HG03571 (cell line): Measurements from ENCODE around the gene TAC3.
"Not testable (repeated sequence)": the region's sequence is repeated elsewhere in the genome, so short reads cannot be mapped to it uniquely, and the experiment has no call there.

ENCODE experiments used
- ATAC-seq: cut with Tn5 transposase; IDR thresholded peaks from one replicate; pipeline ENCODE4 v1.9.1; 2021; ENCODE audit not compliant: unreplicated experiment

Gene TAC3

DNA sequence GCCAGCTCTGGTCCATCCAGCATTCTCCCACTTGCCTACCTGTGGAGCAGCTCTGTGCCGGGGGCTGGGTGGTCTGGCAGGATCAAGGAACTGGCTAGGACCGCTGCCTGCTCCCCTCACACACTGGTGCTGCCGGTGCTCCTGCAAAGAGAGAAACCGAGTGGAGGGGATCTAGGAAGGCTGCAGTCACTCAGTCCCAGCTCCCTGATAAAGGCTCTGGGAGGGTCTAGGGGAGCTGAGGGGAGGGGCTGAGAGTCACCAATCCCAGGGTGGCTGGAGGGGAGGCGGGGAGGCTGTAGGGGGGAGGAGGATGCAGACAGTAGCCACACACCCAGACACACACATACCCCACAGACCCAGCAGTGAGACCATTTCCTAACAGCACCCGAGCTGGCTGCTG, at the start of gene TAC3:
TSS of gene TAC3 (minus strand) at position 182 of the 400 bp plus-strand sequence. CDS start 732 bp downstream, outside the sequence.
- no peak for ATAC-seq

DNA sequence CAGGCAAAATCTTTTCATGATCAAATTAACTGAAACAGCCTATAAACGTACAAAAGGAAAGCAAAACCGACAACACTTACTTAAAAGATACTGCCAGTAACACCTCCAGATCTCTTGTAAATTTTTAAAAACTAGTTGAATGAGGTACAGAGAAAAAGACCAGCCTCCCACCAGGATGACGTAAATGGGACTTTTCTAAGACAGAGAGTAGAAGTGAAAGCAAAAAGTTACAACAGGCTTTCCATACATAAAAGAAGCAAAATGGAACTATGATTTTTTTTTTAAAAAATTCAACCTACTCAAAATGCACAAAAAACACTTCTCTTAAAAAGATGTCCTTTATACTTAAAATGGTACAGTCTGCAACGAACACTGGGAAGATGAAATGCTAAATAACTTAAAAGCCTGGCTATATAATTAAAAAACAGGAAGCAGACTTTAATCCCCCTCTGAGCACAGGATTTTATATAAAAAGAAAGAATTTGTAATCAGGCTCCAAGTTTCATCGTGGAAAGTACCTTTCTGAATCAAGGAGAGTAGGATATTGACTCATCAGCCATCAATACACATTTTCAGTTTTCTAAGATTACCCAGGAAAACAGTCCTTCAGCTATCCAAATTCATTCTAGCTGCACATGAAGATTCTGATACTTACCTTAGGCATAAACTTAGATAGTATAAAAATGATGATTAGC, 47.8 kb upstream of the TAC3 start:
- peak; percentile 67 for ATAC-seq

DNA sequence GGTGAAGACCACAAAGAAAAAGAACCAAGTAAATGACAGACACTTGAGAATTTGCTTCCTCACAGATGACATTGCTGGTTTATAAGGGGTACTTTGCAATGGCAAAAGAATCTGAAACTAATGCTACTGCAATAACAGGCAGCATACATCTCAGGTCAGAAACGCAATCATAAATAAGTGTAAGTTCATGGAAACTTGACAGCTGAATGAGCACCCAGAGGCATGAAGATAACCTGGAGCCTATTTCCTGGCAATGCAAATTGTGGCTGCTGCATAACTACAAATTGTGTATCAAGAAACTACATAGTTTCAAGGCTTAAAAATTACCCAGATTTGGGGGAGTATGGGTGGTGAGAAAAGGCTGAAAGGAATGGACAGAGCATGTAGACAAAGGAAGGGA, 42.1 kb upstream of the TAC3 start:
- no peak for ATAC-seq

DNA sequence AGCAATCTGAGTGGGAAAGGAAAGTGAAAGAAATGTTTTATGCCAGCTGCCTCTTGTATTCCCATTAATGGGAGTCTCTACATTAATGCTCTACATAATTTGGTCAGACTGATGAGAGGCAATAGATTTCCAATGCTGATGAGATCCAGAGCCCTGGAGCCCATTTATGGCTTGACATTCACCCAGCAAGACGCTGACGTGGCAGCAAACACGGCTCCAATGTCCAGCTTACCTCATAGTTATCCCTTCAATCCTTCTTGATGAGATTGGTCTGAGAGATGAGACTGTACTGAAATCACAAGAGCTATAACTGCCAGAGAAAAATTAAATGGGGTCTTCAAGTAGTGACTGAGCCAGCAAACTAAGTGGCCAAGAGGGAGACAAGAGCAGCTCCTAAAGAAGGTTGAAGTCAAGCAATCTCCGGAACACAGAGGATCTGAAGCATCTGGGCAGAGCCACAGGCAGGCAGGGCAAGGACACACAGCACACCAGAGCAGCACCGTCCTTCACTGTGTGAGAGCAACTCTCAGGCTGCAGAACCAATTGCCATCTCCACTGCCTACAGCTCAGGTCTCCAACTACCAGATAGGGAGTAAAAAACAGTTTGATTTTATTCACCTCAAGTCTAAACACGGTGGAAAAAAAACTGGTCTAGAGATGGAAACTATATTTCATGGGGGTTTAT, 40.9 kb upstream of the TAC3 start:
- ATAC-seq, result no peak

DNA sequence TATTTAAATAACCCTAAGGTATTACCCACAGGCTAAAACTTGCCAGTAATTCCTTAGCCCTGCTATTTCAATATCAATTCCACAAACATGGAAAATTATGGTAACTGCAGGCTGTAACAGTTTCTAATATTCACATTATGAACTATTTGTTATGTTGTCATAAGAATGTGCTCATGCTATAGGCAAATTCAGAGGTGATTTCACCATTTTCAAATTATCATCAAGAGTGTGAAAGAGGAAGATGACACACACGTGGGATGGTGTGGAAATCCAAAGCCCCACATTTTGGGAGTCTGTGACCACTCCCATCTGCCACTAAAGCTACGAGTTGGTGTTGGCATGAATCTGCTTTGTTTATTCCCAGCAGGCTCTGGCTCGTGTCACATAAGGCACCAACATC, 39.5 kb upstream of the TAC3 start:
- no peak for ATAC-seq

DNA sequence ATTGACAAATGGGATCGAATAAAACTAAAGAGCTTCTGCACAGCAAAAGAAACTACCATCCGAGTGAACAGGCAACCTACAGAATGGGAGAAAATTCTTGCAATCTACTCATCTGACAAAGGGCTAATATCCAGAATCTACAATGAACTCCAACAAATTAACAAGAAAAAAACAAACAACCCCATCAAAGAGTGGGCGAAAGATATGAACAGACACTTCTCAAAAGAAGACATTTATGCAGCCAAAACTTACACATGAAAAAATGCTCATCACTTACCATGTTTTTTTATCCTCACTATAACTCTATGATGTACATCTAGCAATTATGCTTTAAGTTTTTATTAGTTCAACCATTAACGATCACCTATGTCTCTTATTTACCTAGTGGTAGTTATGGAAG, 37.6 kb upstream of the TAC3 start:
- not testable (repeated sequence) for ATAC-seq

DNA sequence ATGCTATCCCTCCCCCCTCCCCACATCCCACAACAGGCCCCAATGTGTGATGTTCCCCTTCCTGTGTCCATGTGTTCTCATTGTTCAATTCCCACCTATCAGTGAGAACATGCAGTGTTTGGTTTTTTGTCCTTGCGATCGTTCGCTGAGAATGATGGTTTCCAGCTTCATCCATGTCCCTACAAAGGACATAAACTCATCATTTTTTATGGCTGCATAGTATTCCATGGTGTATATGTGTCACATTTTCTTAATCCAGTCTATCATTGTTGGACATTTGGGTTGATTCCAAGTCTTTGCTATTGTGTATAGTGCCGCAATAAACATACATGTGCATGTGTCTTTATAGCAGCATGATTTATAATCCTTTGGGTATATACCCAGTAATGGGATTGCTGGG, 36.8 kb upstream of the TAC3 start:
- ATAC-seq, result not testable (repeated sequence)

DNA sequence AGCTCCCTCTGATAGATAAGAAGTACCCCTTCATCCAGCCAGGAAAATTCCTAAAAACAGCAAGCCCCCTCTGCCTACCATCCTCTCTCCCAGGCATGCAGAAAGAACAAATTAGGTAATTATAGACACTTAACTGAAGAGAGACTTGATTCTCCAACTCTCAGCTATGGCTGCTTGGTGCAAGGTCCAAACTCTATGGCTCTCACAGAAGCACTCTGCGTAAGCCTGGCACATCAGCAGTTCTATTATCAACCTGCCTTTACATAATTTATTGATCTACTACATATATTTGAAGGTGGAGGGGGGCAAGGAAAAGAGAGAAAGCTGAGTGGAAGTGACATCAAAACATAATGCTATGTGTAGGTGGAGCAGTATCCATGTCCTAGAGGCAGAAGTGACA, 34.7 kb upstream of the TAC3 start:
- ATAC-seq, result no peak

DNA sequence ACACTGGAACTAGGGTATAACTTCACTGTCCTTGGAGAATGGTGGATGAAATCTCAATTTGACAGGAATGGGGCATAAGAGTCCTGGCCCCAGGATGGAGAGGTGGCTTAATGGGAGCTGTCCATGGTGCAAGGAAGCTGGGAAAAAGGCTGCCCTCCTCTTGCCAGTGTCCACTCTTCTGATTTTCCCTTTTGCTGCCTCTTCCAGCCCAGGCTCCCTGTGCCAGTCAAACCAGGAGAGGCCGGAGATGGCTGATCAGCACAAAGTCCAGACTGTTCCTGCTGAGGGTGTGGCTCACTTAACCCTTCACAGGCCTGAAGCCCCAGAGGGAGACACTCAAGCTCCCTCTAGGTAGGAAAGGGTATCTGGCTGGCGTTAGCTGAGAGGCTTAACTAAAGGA, 33.6 kb upstream of the TAC3 start, which contains the start of gene MYO1A:
TSS of gene MYO1A (minus strand) at position 240 of the 400 bp plus-strand sequence. CDS start 1,806 bp downstream, outside the sequence.
- ATAC-seq, result no peak

DNA sequence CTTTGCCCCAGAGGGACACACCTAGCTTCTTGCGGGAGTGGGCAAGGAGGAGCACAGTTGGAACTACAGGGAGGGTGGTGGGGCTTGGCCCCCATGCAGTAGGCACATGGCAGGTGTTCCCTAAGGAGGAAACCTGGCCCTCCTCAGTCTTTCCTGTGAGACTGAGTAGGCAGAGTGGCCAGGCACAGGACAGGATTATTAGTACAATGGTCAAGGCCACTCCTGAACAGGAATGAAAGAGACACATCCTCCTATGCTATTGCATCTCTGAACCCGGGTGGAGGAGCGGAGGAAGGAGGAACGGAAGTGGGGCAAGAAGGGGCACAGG, 32.8 kb upstream of the TAC3 start:
- no peak for ATAC-seq

DNA sequence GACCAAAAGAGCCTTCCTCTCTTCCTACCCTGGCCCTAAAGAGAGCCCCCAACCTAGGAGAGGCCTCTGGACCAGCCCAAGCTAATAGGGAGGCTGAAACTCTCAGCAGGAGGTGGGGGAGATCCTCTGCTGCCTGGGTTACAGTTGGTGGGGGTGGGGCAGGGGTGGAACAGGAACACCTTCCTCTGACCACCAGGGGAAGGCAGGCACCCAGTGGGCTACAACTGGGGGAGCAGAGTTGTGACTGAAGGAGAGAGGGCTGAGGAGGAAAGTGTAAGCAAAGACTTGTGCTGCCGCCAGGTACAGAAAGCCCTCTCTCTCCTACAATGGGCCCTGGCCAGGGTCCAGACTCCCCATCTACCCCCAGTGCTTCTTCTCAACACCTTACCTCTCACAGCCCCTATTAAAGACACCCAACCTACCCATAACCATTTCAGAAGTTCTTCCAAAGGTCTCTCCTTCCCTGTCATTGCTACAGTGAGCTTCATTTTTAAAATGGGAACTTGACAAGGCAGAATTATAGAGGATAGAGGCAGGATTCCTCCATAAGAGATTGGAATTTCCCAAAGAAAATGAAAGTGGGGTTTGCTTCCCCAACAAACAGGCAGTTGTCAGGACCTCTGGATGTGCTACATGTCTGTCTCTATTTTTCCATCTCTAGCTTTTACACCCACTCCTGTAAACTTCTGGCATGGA, 32.2 kb upstream of the TAC3 start:
- no peak for ATAC-seq

DNA sequence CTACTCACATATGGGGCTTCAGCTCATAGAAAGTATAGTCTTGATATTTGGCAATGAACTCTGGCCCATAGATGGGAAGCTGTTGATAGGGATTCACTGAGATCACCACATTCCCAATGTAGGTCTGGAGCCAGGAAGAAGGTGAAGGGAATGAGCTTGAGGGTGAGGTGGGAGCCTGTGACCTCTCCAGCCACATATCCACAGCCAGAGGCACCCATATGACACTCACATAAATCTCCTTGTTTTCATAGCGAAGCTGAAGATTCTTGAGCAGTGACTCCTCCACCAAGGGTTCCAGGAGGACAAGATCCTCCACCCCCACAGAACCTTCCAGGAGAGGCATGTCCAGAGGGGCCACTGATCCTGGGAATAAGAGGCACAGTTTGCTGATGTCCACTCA, 31.7 kb upstream of the TAC3 start:
- no peak for ATAC-seq

DNA sequence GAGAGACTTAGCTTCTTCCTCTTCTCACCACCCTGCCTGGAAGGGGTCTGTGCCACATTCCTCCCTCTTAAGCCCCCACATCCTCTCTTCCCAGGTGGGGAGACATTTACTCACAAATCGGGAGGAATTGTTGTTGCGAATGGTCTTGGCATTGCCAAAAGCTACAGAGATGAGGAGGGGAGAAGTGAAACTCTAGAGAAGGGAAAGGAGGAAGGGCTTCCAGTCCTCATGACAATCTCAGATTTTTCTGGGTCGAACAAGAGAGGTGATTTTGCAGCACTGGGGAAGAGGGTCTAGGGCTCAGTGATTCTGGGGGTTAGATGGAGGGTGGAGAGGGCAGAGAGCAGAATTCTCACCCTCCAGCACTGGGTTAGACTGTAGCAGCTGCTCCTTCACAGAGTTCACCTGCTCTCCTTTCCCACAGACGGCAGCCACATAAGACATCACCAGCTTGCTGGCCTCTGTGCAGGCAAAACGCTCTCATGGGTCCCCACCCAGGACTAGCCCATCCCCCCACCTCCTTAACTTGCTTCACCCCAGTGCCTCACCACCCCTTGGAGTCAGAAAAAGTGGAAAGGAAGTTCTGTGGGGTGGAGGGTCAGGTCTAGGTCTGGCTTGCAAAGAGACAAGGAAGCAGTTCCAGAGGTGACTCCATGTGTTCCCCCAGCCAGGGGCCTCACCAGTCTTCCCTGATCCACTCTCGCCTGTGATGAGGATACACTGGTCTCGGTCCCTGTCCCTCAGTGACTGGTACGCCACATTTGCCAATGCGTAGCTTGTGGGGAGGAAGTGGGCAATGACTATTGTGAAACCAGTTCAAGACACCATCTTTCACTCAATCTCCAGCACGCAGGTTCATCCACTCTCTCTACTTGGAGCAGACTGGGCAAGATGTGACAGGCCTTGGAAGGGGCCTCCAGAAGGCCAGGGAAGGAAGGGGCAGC, 30.9 kb upstream of the TAC3 start:
- ATAC-seq, result no peak

DNA sequence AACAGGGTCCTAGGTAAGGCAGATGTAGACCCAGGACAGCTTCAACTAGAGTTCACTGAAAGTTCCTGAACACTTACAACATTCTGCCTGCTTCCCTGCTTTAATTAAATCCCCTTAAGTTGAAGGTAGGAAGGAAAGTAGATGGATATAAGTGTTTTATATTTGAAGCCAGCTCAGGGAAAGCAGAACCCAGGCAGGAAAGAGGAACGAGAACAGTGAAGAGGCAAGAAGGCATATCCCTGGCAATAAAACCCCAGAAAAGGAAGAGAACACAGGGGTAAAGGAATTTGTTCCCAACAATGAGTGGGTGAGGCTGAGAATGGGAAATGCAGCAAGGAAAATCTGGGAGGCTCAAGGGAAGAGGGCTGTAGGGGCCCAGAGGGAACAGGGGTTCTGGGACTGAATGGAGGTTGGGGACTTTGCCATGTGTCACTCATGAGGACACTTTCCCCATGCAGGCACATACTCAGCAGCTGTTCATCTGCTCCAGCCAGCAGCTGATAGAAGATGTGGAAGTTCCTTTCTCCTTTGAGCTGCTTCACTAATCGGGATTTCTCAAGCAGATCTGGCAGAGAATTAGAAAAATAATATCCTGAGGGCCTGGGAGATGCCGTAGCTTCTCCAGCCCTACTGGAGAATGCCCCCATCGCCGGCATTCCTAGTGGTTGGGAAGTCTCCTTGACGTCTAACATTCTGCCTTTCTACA, 29.9 kb upstream of the TAC3 start:
- ATAC-seq, result no peak

DNA sequence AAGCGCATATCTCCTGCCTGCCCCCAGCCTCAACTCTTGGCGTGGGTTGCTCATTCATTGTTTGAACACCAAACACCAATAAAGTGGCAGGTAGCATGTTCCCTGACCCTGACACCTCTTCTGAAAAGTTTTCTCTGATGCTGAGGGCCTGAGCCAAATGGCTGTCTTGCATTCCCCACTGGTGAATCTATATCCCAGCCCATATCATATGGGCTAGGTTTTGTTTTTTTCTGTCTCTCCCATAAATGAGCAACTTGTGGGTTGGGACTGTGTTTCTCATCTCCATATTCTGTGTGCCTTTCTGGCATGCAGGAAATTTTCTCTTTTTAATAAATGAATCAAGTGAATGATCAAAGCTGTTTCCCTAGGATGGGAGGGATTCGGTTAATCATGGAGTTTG, 28.6 kb upstream of the TAC3 start:
- ATAC-seq, result no peak

DNA sequence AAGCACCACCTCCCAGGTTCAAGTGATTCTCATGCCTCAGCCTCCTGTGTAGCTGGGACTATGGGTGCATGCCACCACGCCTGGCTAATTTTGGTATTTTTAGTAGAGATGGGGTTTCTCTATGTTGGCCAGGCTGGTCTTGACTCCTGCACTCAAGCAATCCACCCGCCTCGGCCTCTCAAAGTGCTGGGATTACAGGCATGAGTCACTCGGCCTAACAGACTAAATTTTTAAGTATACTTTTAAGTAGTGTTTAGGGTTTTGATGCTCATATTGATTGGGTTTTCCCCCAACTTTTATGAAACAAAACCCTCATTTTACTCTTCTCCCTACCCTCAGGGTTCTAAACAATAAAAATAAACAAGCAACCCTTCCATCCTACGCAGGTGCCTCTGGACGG, 28.1 kb upstream of the TAC3 start:
- no peak for ATAC-seq

DNA sequence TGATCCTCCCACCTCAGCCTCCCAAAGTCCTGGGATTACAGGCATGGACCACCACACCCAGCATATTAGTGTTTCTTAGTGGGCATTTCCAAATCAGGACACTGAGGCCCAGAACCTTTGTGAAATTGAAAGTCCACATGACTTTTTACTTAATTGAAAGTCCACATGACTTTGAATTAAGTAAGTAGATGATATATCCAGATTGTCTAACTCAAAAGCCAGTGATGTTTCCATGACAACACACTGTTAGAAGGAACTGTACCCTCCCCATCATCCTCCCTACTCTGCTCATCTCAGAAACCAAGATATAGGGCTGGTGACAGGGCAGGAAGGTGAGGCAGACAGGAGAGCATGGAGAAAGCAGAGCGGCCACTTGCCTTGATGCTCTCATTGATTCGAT, 26.4 kb upstream of the TAC3 start:
- ATAC-seq, result no peak

DNA sequence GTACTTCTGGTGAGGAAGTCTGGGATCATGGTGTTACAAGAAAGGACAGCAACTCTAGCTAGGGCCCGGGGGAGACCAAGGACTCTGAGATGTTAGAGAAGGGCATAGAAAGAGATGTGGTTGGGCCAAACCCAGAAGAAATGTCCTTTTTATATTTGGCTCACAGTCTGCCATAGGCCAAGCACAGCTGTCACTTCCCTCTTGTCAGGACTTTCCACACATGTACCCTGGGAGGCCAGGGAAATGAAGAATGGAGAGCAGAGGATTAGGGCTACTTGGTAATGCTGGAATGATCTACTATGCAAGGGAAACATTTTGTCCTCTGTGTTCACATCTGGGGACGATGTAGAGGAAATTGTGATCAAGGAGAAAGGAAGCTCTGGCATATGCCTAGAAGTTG, 24.4 kb upstream of the TAC3 start:
- ATAC-seq, result no peak

DNA sequence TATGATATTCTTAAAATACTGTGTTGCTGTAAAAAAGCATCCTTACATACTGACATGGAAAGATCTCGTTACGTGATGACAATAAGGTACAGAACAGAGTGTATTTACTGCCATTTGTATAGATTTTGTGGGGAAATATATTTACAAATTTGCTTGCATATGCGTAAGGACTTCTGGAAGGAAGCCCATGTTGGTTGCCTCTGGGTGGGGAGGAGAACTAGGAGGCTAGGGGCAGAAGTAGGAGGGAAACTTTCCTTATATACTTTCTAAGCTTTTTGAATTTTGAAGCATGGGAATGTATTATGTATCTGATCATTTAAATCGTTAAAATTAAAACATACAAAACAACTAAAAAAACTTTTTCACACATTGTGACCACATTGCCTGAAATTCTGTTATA, 23.9 kb upstream of the TAC3 start:
- no peak for ATAC-seq

DNA sequence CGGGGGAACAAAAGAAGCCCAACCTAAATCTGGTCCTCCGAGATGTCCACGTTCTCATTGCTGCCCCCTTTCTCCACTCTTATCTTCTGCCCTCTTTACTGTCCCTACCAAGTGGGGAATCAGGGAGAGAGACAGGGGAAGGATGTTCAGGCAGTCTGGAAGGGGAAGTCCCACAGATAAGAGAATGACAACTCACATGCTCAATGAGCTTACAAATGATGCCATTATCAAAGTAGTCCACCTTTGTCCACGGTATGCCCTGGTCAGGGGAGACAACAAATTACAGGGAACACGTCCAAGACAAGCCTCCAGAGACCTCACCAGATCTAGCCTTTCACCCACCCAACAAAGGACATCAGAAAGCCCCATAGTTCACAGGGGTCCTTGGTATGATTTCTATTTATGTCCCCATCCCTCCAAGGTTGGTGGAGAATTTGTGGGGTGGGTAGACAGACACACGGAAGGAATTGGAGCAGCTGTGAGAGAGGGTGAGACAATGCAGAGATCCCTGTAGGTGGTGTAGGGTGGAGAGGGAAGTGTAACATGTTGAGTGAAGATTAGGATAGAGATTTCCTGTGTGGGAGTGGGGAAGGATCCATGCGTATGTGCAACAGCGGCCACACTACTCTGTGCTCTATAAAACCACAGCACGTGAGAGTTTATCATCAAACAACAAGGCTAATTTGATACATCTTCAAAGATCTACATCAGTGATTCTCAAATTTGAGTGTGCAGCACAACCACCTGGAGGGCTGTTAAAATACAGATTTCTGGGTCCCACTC, 22.9 kb upstream of the TAC3 start:
- ATAC-seq, result no peak
